ENCODE results near the gene PRKG1. TPM values are rescaled to one million over a fixed set of nuclear protein-coding genes. Genes with fewer than 3 reads are reported as not detected.

The PRKG1 gene
- polyA plus RNA-seq, 1 donor (not counting 4 experiments of a cell fraction or from before 2014, with no cell fraction given): 0.24 TPM

DNA sequence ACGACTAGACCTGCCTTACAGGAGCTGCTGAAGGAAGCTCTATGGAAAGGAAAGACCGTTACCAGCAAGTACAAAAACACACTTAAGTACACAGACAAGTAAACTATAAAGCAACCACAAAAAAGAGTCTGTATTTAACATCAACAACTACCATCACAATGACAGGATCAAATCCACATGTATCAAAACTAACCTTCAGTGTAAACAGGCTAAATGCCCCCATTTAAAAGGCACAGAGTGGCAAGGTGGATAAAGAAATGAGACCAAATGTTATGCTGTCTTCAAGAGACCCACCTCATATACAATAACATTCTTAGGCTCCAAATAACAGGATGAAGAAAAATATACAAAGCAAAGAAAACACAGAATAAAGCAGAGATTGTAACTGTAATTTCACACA is 932.8 kb downstream of the PRKG1 start:
- no peak for TF ChIP-seq EZH2 (IDR thresholded peaks at IDR 0.05; ENCODE audit: low read length)
- TF ChIP-seq, protein P1, sequence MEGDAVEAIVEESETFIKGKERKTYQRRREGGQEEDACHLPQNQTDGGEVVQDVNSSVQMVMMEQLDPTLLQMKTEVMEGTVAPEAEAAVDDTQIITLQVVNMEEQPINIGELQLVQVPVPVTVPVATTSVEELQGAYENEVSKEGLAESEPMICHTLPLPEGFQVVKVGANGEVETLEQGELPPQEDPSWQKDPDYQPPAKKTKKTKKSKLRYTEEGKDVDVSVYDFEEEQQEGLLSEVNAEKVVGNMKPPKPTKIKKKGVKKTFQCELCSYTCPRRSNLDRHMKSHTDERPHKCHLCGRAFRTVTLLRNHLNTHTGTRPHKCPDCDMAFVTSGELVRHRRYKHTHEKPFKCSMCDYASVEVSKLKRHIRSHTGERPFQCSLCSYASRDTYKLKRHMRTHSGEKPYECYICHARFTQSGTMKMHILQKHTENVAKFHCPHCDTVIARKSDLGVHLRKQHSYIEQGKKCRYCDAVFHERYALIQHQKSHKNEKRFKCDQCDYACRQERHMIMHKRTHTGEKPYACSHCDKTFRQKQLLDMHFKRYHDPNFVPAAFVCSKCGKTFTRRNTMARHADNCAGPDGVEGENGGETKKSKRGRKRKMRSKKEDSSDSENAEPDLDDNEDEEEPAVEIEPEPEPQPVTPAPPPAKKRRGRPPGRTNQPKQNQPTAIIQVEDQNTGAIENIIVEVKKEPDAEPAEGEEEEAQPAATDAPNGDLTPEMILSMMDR (optimal IDR thresholded peaks at IDR 0.05 in 1 of 3, IDR thresholded peaks at IDR 0.05 in 1 of 3, conservative IDR thresholded peaks at IDR 0.05 in 1 of 3; ENCODE audit: extremely low read depth in 1 of 3, insufficient read depth in 2 of 3, low read length in 3 of 3): no peak
- Histone ChIP-seq H4K20me1 (ENCODE audit: control insufficient read depth, extremely low read depth, insufficient read depth, low read length) (no peaks in the 10 kb centered on the region), H3K4me1 (ENCODE audit: control insufficient read depth, extremely low read depth, insufficient read depth, low read length) (no peaks in the 10 kb centered on the region), H3K9me1 (ENCODE audit: control insufficient read depth, extremely low read depth, insufficient read depth, low read length) (no peaks in the 10 kb centered on the region), H3K9me3 (ENCODE audit: control insufficient read depth, low read depth, low read length) (no peaks in the 10 kb centered on the region), H3K27me3 (ENCODE audit: control insufficient read depth, extremely low read depth, insufficient read depth, low read length) (no peaks in the 10 kb centered on the region), H3K4me2 (ENCODE audit: control insufficient read depth, extremely low read depth, insufficient read depth, low read depth, low read length) (no peak overlapping the region), H3K79me2 (ENCODE audit: control insufficient read depth, insufficient read depth, low read length) (no peaks in the 10 kb centered on the region), H3K27ac (ENCODE audit: control insufficient read depth, insufficient read depth, low read length) (no peak overlapping the region), H2AFZ (ENCODE audit: control insufficient read depth, low read length) (no peak overlapping the region), H3K4me3 (ENCODE audit: control insufficient read depth in 2 of 3, extremely low read depth in 1 of 3, insufficient read depth in 2 of 3, low read depth in 1 of 3, low read length in 3 of 3) (no peak overlapping the region), H3K36me3 (ENCODE audit: control insufficient read depth in 2 of 2, extremely low read depth in 1 of 2, insufficient read depth in 2 of 2, low read length in 2 of 2) (no peaks in the 10 kb centered on the region), H3K9ac (ENCODE audit: control insufficient read depth, extremely low read depth, insufficient read depth, low read length) (no peak overlapping the region)
- FAIRE-seq: no peak
- dilution Hi-C loops (cut with MboI; ENCODE audit: extremely low pct_ligation_motif_present, low sequenced_read_pairs): no loop called here
- no peak for DNase-seq (ENCODE audit: low read depth, low spot score)

DNA sequence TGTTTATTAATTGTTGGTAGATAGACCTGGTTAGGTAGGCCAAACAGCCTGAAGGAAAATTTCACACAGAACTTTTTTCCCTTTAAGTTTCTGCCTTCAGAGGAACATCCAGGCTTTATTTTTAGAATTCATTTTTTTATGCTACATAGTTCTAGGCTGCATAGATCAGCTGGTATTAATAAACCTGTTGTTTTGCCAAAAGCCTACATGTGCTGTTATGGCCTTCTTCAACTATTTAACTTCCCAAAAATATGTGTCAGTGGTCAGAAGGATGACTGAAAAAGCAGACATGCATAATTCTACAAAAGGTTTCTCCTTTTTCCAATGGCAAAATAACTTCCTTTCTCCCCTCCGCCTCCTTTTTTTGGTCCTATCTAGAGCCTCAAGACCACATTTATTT is 936.8 kb downstream of the PRKG1 start:
- no peaks in the 10 kb centered on the region for H4K20me1 ChIP-seq (ENCODE audit: control insufficient read depth, extremely low read depth, insufficient read depth, low read length)
- TF ChIP-seq, protein P1 (optimal IDR thresholded peaks at IDR 0.05 in 1 of 3, IDR thresholded peaks at IDR 0.05 in 1 of 3, conservative IDR thresholded peaks at IDR 0.05 in 1 of 3; ENCODE audit: extremely low read depth in 1 of 3, insufficient read depth in 2 of 3, low read length in 3 of 3): no peak
- TF ChIP-seq EZH2 (IDR thresholded peaks at IDR 0.05; ENCODE audit: low read length): no peak
- FAIRE-seq: no peak

More for the DNA sequence above, 936.8 kb downstream of the PRKG1 start:
- Histone ChIP-seq H2AFZ (ENCODE audit: control insufficient read depth, low read length) (no peak overlapping the region), H3K27ac (ENCODE audit: control insufficient read depth, insufficient read depth, low read length) (no peak overlapping the region), H3K4me3 (ENCODE audit: control insufficient read depth in 2 of 3, extremely low read depth in 1 of 3, insufficient read depth in 2 of 3, low read depth in 1 of 3, low read length in 3 of 3) (no peak overlapping the region), H3K79me2 (ENCODE audit: control insufficient read depth, insufficient read depth, low read length) (no peaks in the 10 kb centered on the region), H3K9ac (ENCODE audit: control insufficient read depth, extremely low read depth, insufficient read depth, low read length) (no peak overlapping the region), H3K9me3 (ENCODE audit: control insufficient read depth, low read depth, low read length) (no peaks in the 10 kb centered on the region), H3K4me1 (ENCODE audit: control insufficient read depth, extremely low read depth, insufficient read depth, low read length) (no peaks in the 10 kb centered on the region), H3K36me3 (ENCODE audit: control insufficient read depth in 2 of 2, extremely low read depth in 1 of 2, insufficient read depth in 2 of 2, low read length in 2 of 2) (no peaks in the 10 kb centered on the region), H3K4me2 (ENCODE audit: control insufficient read depth, extremely low read depth, insufficient read depth, low read depth, low read length) (no peak overlapping the region), H3K9me1 (ENCODE audit: control insufficient read depth, extremely low read depth, insufficient read depth, low read length) (no peaks in the 10 kb centered on the region), H3K27me3 (ENCODE audit: control insufficient read depth, extremely low read depth, insufficient read depth, low read length) (no peaks in the 10 kb centered on the region)
- dilution Hi-C loops (cut with MboI; ENCODE audit: extremely low pct_ligation_motif_present, low sequenced_read_pairs): no loop called here
- DNase-seq (ENCODE audit: low read depth, low spot score): no peak

Measured in keratinocyte (primary cell).